ENCODE measurements around the gene PARP6.
A peak's percentile ranks its signal among the peaks of the same experiment; 100 is the strongest.

PARP6 gene

DNA sequence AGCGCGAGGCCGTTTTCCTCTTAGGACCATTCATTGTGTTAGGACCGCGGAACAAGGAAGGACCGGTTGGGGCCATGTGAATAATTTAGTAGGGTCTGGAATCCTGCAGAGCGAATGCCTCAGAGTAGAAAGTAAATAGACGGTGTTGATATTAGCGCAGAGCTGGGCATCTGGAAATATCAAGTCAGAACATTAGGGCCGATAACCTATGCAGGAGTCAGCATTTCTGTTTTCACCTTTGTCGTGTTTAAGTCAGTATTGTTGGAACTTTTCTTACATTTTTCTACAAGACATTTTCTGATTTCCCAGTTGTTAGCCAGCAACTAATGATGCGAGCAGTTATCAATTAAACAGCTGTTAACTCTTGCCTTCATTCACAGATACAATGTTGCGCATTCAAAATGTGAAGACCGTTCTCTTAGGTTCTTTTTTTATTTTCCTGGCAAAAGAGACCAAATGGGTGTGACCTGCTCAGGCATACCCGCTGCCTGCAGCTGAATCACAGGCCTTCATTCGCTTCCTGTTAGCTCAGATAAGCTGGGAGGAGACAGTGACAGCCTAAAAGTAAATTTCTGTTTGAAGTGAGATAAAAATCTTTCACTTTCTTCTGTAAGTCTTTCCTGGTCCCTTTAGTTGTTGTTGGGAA is 40.4 kb downstream of the PARP6 start:
- peak in 1 of 2 donors; percentile 42 for DNase-seq (ENCODE audit: low read depth in 1 of 2, low spot score in 1 of 2)

DNA sequence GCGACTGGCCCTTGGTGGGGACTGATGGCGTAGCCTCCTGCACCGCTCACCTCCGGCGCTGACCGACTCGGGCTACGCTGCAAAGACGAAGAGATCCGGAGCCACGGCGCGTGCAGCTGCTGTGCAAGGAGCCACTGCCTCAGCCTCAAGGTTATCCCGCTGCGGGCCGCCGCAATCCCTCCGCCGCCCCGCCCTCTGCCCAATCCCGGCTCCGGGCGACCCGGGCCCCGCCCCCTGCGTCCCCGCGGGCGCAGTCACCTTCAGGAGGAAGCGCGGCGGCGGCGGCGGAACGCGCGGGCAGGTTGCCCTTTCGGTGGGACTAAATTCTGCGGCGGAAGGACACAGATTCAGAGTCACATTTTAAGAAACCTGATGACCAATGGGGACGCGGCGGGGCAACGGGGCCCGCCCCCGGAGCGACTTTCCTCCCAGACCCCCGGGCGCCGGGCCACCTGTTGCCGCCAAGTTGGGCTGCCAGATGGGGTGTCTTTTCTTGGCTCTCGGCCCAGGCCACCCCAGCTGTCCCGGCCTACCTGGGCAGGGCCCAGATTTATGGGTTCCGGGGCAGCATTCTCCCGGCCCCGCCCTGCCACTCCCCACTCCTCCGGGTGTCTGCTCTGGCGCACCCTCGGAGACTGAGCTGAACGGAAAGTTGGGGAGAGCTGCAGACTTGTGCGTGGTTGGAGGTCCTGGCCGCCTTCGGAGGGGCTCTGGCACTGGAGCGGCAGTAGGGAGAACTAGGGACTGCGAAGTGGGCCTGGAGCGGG is 41.1 kb downstream of the PARP6 start, which contains the start of gene PKM:
Gene PKM, minus strand, starts transcription at position 125 of the 767 bp plus-strand sequence. CDS start 12,093 bp downstream, outside the sequence.
- peak; percentile 95 to 98 for DNase-seq (ENCODE audit: low read depth in 1 of 2, low spot score in 1 of 2)

DNA sequence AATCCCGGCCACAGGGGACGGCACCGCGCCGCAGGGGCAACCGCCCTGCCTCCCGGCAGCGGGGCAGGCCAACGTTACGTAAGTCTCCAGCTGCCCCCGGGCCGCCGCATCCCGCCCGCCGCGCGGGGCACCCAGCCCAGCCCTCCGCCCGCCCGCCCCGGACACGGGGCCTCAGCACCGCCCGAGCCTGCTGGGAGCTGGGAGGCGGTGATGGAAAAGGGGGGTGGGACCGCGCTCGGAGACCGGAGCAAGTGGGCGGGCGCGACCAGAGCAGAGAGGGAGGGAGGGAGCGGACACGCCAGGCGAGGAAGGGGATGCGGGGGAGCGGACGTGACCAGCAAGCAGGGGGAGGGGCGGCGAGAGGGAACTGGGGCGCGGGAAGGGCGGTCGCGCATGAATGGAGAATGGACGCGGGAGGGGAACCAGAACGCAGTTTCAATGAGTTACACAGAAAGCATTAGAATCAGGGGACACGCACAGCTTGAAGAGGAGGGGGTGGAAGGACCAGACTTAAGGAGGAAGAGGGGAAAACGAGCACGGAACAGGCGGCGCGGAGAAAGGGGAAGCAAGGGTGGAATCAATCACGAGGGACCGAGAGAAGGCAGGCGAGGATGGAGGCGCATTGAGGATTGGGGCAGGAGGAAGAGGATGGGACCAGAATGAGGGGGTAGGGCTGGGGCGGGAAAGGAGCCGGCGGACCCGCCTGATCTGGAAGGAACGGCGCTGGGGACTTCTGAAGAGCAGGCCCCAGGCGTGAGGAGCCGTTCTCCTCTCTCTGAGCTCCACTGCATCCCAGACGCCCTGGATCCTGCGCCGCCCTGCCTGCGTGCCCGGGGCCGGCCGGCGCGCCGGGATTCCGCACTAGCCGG is 41.9 kb downstream of the PARP6 start:
- DNase-seq (ENCODE audit: low read depth in 1 of 2, low spot score in 1 of 2) = peak; percentile 72 to 86

GRCh38 chr15:72229947-72230196 is 42.5 kb downstream of the PARP6 start:
- no peak for DNase-seq (ENCODE audit: low read depth in 1 of 2, low spot score in 1 of 2)

GRCh38 chr15:72229076-72229946 is 43.0 kb downstream of the PARP6 start:
- DNase-seq (ENCODE audit: low read depth in 1 of 2, low spot score in 1 of 2) = peak; percentile 28 to 32

- DNase-seq (ENCODE audit: low read depth in 1 of 2, low spot score in 1 of 2) = no peak
Observed at GRCh38 chr15:72227720-72228119, 44.6 kb downstream of the PARP6 start.

- DNase-seq (ENCODE audit: low read depth in 1 of 2, low spot score in 1 of 2) = peak; percentile 37 to 47
Observed at GRCh38 chr15:72227192-72227586, 45.2 kb downstream of the PARP6 start.

DNA sequence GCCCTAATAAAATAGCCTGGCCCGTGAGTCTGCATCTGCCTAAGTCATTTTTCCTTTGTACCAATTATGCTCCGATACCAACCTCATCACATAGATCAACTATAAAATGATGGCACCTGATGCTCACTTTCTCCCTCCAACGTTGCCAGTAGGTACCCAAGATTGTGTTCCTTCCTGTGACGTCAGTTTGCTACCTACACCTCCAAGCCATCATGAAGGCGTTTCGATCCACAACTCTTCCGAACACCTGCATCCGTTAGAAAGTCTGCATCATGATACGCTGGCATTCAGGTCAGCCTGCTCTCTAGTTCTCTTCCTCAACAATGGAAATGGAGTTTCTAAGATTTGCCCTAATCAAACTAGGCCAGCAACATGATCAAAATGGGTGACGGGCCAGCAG is 49.1 kb downstream of the PARP6 start:
- DNase-seq (ENCODE audit: low read depth in 1 of 2, low spot score in 1 of 2) = no peak

- no peak for DNase-seq (ENCODE audit: low read depth in 1 of 2, low spot score in 1 of 2)
Observed at GRCh38 chr15:72222393-72222792, 50.0 kb downstream of the PARP6 start.

DNA sequence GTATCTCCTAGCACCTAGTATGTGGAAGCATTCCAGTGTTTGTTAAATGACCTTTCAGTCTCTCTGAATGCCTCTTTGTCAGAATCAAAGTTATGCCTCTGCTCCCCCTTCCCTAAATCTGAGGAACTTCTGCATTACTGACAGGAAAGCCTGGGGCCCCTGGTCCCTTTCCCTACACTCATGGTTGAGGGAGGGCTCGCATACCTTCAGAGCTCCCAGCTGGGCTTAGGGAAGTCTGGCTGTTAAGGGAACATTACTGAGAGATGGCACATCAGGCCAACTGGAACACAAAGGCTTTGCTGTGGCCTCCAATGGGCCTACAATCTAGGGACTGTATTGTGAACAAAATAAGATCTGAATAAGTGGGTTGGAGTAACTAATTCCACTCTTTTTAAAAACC is 51.7 kb downstream of the PARP6 start:
- DNase-seq (ENCODE audit: low read depth in 1 of 2, low spot score in 1 of 2) = no peak

DNA sequence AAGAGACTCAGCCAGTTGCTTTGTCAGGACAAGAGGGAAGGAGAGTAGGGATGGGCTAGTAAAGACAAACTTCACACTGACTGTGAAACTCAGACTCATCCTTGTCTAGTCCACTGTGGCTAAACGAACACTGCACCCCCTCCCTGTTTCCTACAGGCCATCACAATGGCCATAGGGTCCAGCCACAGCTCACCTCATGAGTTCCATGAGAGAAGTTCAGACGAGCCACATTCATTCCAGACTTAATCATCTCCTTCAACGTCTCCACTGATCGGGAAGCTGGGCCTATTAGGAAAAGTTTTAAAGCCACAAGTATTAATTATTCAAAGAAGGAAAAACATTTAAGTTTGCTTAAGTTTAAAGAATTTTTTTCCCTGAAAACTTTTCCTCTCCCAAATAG is 55.1 kb downstream of the PARP6 start:
- no peak for DNase-seq (ENCODE audit: low read depth in 1 of 2, low spot score in 1 of 2)

DNA sequence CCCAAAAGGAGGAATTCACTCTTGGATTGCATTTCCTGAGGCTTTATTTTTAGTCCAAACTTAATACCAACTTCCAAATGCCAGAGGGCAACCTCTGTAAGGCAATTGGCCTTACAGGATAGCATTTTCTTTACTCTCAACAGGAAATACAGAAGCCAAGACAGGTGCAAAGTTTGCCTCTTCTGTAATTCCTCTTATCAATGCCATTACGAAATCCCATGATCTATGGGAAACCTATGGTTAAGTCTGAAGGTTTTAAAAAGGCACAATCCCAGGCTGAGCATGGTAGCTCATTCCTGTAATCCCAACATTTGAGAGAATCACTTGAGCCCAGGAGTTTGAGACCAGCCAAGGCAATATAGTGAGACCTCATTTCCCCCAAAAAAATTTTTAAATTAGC is 56.3 kb downstream of the PARP6 start:
- no peak for DNase-seq (ENCODE audit: low read depth in 1 of 2, low spot score in 1 of 2)

GRCh38 chr15:72207558-72208085 is 64.7 kb downstream of the PARP6 start:
- no peak for DNase-seq (ENCODE audit: low read depth in 1 of 2, low spot score in 1 of 2)

DNA sequence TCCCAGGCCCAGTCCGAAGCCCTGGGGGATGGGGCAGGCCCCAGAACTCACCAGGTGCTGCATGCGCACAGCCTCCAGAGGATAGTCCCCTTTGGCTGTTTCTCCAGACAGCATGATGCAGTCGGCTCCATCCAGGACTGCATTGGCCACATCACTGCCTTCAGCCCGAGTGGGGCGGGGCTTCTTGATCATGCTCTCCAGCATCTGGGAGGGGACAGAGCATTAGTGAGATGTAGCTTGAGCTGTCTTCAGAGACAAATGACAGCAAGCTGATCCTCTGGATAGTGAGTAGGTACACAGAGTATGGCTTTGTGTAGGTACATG is 65.7 kb downstream of the PARP6 start:
- DNase-seq (ENCODE audit: low read depth in 1 of 2, low spot score in 1 of 2) = no peak

- no peak for DNase-seq (ENCODE audit: low read depth in 1 of 2, low spot score in 1 of 2)
Observed at GRCh38 chr15:72205896-72206676, 66.3 kb downstream of the PARP6 start.

GRCh38 chr15:72205273-72205672 is 67.1 kb downstream of the PARP6 start:
- DNase-seq (ENCODE audit: low read depth in 1 of 2, low spot score in 1 of 2) = no peak

DNA sequence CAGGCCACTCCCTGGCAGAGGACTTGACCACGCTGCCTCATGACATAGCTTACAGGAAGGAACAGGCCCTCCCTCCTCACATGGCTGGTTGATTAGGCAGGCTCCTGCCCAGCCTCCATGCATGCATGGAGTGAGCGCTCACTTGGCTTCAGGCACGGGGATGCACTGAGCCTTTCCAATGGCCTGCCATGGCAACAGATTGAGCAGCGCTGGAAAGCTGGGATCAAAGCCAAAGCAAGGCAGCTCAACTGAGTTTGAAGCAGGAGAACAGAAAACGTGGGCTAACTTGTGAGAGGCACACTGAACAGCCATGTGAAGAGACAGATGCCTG is 68.9 kb downstream of the PARP6 start:
- no peak for DNase-seq (ENCODE audit: low read depth in 1 of 2, low spot score in 1 of 2)

DNA sequence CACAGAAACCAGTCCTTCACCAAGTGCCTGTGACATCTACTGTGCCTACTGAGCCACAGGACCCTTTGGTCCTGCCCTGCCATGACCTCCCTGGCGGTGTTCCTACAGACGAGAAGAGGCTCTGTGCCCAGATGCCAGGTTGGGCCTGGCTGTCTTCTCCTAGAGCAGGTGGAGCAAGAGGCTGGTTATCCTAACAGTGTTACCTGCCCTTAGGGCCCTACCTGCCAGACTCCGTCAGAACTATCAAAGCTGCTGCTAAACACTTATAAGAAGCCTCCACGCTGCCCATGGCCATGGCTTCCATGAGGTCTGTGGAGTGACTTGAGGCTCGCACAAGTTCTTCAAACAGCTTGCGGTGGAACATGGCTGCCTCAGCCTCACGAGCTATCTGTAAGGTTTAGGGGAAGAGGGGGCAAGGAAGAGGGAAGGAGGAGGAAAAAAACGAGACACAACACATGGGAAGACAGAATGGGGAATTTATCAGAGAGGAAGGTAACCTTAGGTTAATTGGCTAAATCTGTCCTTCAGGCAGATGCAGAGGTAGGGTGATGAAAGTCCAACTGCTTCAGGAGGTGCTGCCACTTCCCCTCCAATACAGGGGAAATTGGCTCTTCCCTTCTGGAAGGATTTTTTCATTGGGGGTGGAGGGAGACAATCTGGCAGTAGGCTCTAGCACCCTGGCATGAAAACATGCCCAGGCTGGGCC is 69.4 kb downstream of the PARP6 start:
- no peak for DNase-seq (ENCODE audit: low read depth in 1 of 2, low spot score in 1 of 2)

- DNase-seq (ENCODE audit: low read depth in 1 of 2, low spot score in 1 of 2) = no peak
Observed at GRCh38 chr15:72202302-72202701, 70.1 kb downstream of the PARP6 start.
